ENCODE data around the gene L3MBTL4.
"Not testable (repeated sequence)": the region's sequence is repeated elsewhere in the genome, so short reads cannot be mapped to it uniquely, and the experiment has no call there.

L3MBTL4 gene

GRCh38 chr18:6096730-6097129 is 318.0 kb downstream of the L3MBTL4 start:
- no peak for TF ChIP-seq CTCF (IDR thresholded peaks at IDR 0.05; ENCODE audit: insufficient read depth, low read depth, low read length, missing control alignments)
- DNase-seq (ENCODE audit: low read depth), result no peak
- no peak overlapping the region for H3K4me3 ChIP-seq (ENCODE audit: low read depth, low read length)

GRCh38 chr18:6088432-6088831 is 326.3 kb downstream of the L3MBTL4 start:
- peak; percentile 6 for DNase-seq (ENCODE audit: low read depth)

GRCh38 chr18:6086731-6087130 is 328.0 kb downstream of the L3MBTL4 start:
- no peak for DNase-seq (ENCODE audit: low read depth)
- no peak overlapping the region for H3K4me3 ChIP-seq (ENCODE audit: low read depth, low read length)
- TF ChIP-seq CTCF (IDR thresholded peaks at IDR 0.05; ENCODE audit: insufficient read depth, low read depth, low read length, missing control alignments), result no peak

More at GRCh38 chr18:6088432-6088831, 326.3 kb downstream of the L3MBTL4 start:
- H3K4me3 ChIP-seq (ENCODE audit: low read depth, low read length), result no peak overlapping the region
- TF ChIP-seq CTCF (IDR thresholded peaks at IDR 0.05; ENCODE audit: insufficient read depth, low read depth, low read length, missing control alignments), result no peak

GRCh38 chr18:6079406-6079805 is 335.3 kb downstream of the L3MBTL4 start:
- no peak for TF ChIP-seq CTCF (IDR thresholded peaks at IDR 0.05; ENCODE audit: insufficient read depth, low read depth, low read length, missing control alignments)
- no peak for DNase-seq (ENCODE audit: low read depth)

GRCh38 chr18:6078877-6079276 is 335.8 kb downstream of the L3MBTL4 start:
- H3K4me3 ChIP-seq (ENCODE audit: low read depth, low read length), result no peak overlapping the region
- no peak for DNase-seq (ENCODE audit: low read depth)
- no peak for TF ChIP-seq CTCF (IDR thresholded peaks at IDR 0.05; ENCODE audit: insufficient read depth, low read depth, low read length, missing control alignments)

More at GRCh38 chr18:6079406-6079805, 335.3 kb downstream of the L3MBTL4 start:
- no peak overlapping the region for H3K4me3 ChIP-seq (ENCODE audit: low read depth, low read length)

- H3K4me3 ChIP-seq (ENCODE audit: low read depth, low read length); DNase-seq (ENCODE audit: low read depth): not testable (repeated sequence)
Observed at GRCh38 chr18:6072423-6072822, 342.3 kb downstream of the L3MBTL4 start.

GRCh38 chr18:6069539-6069938 is 345.2 kb downstream of the L3MBTL4 start:
- no peak for TF ChIP-seq CTCF (IDR thresholded peaks at IDR 0.05; ENCODE audit: insufficient read depth, low read depth, low read length, missing control alignments)
- no peak for DNase-seq (ENCODE audit: low read depth)

More at GRCh38 chr18:6069539-6069938, 345.2 kb downstream of the L3MBTL4 start:
- no peak overlapping the region for H3K4me3 ChIP-seq (ENCODE audit: low read depth, low read length)

All from GM12865 (cell line).